Frontal cortex (tissue), 4 donors: ENCODE results near the gene NAIF1. TPM values are rescaled to one million over a fixed set of nuclear protein-coding genes. Genes with fewer than 3 reads are reported as not detected.
A peak's percentile ranks its signal among the peaks of the same experiment; 100 is the strongest.

ENCODE experiments used
- DNase-seq, 2 donors: peaks; one replicate each; pipeline ENCODE4 v3.0.0; 2012; ENCODE audit warnings: low spot score in 2 of 2
- FAIRE-seq: peaks from 2 replicates; lab custom pipeline; 2012; peaks lifted over from hg19 to GRCh38; lab: Jason Lieb, UNC
- total RNA-seq: library from RNA; depleted of rRNA; stranded (reverse); fragments of >200 nt; gene quantifications from one replicate; pipeline ENCODE4 v1.2.3, GENCODE V29; 2014
- donor health status: control.
- donor health status: control.
- donor health status: control.

Gene NAIF1
- total RNA-seq, 1 donor from 2014 or later: 9.0 TPM

DNA sequence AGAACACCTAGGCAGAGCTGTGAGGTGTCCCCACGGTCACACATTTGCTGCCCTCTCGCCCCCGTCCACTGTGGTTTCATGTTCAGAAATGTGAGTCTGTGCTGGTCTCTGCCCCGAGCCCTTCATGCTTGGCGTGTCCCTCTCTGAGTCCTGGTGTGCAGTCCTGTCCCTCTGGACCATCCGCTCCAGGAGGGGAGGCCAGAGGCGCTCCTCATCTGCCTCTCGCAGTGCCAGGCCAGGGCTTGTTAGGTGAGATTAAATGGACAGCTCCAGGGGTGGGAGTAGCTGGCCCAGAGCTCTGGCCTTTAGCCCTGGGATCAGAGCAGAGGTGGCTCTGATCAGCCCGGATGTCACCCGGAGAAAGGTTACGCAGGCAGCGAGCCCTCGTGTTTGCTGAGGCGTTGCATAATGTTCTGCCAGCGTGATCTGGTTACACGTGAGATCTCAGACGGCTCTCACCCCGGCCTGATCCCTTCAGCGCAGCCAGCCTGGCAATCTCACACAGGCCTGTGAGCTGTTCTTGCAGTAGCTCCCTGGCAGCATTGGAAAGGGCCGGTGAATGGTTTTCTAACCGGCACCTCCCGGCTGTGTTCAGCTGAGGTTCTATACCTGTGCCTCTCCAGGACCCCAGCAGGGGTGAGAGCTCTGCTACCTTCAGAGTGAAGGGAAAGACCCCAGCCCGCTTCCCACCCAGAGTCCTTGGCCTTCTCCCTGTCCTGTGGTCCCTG is 35.9 kb upstream of the NAIF1 start:
- FAIRE-seq (no peak), DNase-seq (no peak)

GRCh38 chr9:128102196-128102595 is 35.1 kb upstream of the NAIF1 start:
- no peak for DNase-seq
- no peak for FAIRE-seq

GRCh38 chr9:128101690-128102089 is 34.6 kb upstream of the NAIF1 start:
- no peak for DNase-seq
- FAIRE-seq: no peak

- FAIRE-seq (no peak), DNase-seq (no peak)
Measured at GRCh38 chr9:128101231-128101661, 34.1 kb upstream of the NAIF1 start.

DNA sequence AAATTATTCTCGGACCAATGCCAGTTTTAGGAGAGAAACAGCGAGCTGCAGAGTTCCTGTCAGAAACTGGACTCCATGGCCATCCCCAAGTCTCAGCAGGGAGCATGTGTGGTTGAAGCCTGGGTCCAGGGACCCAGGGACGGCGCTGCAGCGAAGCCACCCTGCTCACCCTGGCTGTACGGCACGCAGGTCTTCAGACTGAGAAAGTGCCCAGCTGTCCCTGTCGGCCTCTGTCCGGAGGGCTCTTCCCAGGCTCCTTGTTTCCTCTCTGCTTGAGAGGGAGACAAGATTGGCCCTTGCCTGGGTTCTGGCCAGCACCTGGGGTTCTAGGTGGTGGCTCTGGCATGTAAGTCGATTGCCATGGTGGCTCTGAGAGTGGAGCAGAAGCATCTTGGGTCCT is 33.5 kb upstream of the NAIF1 start:
- FAIRE-seq (no peak), DNase-seq (no peak)

- DNase-seq: no peak
- no peak for FAIRE-seq
Measured at GRCh38 chr9:128099932-128100491, 32.9 kb upstream of the NAIF1 start.

DNA sequence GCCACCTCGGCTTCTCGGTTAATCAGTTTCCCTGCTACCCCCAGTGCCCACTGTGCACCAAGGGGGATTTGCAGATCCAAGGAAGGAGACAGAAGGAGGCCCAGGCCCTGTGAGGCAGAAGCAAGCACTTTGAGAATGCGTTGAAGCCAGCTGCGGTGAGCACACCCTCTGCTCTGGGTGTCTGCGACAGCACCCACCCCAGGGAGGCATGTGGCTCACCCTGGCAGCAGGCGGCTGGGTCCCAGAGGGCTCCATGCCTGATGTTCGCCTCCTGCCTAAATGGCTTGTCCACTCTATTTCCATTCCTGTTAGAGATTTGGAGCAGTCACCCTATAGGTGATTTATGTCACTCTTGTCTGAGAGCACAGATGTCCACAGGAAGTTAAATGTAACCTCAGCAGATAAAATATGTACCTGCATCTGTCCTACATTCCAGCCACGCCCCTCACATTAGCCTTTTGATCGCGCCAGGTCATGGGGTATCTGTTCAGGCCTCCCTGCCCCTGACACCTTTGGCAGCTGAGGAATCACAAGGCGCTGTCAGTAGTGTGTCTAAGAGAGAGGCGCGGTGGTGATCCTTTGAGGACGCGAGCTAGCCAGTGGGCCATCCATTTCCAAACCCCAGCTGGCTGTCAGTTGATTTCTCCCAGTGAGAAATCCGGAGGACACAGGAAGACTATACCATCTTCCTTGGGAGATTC is 32.3 kb upstream of the NAIF1 start:
- DNase-seq (no peak), FAIRE-seq (no peak)

GRCh38 chr9:128098297-128099230 is 31.4 kb upstream of the NAIF1 start:
- DNase-seq (peak in 1 of 2 donors; percentile 74), FAIRE-seq (no peak)

DNA sequence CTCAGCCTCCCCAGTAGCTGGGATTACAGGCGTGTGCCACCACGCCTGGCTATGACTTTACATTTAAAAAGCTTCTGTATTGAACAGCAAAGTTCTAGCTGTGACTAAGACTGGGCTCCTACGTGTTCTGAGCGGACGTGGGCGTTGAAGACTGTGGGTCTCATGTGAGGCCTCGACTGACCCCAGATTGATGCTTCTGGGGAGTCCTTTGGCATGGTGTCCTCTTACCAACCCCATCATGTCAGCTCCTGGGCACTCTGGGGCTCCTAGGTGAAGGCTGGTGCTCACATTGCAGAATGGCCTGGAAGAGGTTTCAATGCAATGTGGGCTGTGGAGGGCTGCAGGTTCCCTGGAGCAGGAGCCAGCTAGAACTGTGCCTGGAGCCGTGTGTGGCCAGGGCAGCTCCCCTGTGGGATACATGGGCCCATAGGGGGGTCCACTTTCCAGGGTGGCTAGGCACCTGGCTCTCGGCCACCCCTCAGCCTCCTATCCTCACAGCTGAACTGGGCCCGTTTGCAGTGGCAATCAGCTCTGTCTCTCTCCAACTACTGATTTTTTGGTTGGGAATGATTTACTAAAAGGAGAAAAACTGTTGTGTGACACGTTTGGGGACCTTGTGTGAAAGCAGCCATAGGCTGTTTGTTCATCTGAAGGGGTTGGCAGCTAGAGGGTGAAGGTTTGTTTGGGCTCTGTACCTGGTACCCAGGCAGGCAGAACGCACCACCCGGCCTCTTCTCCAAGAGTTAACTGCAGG is 30.6 kb upstream of the NAIF1 start:
- FAIRE-seq: no peak
- DNase-seq: no peak

GRCh38 chr9:128096616-128097536 is 29.8 kb upstream of the NAIF1 start:
- no peak for DNase-seq
- no peak for FAIRE-seq

- FAIRE-seq (no peak), DNase-seq (no peak)
Measured at GRCh38 chr9:128094950-128095544, 27.9 kb upstream of the NAIF1 start.

DNA sequence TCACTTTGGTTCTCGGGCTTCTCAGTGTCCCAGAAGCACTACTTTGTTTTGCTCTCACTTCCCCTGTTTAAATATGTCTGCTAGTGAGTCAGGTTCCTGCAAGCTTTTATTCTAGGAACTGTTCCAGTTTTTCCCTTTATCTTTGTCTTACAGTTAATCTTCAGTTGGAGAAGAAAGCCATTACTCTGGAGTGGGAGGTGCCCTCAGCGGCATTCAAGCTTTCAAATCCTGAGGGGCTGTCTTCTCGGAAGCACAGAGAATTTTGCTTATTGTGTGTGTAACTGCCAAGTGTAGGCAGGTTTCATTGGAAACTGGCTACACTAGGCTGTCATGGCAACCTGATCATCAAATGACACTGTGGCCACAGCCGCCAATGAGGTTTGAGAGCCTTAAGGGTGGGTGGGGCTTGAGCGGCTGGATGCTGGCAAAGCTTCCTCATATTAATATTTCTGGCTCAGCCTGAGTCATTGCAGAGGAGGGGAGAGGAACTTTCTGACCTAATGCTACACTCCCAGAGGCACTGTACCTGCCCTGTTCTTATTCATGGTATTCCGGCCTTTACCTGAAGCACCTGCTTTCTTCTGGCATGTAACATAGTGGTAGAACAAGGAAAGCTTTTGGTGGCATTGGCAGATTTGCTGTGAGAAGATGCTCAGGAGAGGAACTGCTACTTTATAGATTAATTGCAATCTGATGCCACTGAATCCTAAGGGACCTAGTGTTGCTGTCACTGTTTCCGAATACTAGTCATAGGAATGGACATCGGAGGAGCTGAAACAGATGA is 27.2 kb upstream of the NAIF1 start:
- DNase-seq: peak; percentile 60 to 80
- FAIRE-seq: no peak

DNA sequence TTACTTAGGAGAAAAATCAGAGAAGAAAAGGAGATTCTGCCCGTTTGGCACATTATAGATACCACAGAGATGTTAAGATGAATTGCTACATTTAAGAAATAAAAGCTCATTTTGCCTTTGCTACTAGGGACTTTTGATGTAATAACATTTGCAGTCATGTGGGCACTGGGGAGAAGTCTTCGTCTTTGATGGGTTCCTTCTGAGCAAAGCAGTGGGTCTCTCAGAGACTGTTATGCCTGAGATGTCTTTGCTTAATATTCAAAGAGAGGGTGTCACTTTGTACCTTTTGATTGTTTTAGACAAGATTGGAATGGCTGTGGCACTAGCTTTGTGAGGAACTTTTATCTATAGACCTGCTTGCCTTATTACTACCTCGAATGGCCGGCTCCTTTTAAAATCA is 25.9 kb upstream of the NAIF1 start:
- DNase-seq: no peak
- no peak for FAIRE-seq

DNA sequence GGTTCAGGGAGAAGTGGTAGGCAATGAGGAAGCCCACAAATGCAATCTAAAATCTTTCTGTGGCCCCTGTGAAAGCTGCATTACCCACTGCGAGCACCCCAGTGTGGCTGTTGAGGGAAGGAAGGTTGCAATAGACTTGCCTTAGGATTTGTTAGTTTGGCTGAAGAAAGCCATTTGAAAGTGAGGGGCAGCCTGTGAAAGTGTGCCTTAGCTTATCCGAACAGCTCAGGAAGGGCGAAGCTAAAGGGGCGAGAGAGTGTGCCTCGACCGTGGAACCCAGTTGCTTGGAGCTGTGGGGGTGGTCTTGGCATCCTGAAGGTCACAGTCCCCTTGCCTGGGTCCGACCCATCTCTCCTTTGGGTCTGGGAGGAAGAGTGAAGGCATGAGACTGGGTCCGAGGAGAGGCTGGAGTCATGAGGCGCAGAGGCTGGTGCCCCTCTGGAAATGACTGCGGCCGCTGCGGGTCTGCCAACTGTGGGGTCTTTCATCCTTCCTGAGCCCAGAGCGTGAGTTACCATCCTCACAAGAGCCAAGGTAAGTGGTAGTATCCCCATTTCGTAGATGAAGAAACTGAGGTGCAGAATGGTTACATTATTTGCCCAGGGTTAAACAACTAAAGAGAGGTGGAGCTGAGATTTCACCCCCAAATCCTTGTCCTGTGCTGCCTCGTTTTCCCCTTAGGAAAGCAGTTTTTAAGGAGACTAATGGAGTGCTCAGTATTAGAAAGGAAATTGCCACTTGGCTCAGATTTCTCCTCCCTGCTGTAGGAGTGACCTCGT is 25.3 kb upstream of the NAIF1 start:
- DNase-seq (no peak), FAIRE-seq (no peak)

DNA sequence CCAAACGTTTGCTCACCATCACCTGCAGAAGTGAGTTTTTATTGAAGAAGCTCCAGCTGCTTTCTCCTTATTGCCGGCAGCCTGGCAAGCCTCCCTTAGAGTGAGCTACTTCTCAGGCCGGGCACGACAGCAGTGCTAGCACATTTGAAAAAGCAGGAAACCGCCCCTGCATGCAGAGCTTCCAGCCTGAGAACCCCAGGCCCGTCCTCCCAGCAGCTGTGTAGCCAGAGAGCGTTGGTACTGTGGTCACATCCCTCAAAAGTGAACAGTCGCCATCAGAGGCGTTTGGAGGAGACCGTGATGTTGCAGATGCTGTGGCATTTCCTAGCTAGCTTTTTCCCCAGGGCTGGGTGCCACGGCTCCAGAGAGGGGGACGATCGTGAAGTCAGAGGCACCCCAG is 24.5 kb upstream of the NAIF1 start:
- DNase-seq: no peak
- no peak for FAIRE-seq

DNA sequence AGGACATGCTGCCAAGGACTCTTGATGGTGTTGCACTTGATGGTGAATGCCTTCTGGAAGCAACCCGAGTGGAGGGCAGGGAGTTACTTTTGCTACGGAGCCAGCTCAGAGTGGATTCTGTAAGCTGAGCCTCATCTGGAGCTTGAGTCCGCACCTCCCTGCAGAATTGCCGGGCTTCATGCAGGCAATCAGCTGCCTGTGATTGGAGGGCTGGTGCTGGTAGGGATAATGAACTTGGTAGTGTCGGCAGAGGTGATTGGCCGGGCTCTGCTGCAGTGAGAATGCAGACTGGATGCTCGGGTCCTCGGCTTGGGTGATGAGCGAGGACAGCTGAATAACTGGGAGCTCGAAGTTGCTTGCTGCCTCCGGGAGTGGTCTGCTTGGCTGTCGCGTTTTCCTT is 24.0 kb upstream of the NAIF1 start:
- FAIRE-seq (no peak), DNase-seq (peak in 1 of 2 donors; percentile 47)

DNA sequence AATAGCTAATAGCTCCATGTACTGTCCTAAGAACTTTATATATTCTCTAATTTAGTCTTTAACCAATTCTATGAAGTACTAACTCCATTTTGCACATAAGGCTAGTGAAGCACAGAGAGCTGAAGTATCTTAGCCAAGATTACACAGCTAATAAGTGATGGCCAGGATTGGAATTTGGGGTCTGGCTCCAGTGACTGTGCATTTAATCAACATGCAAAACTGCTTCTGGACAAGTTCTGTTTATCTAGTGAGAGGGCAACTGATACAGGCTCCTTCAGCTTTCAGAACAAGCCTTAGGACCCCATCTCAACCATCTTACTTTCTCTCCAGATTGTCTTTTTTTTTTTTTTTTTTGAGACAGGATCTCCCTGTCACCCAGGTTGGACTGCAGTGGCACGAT is 22.2 kb upstream of the NAIF1 start:
- DNase-seq (no peak), FAIRE-seq (no peak)
